Psoas muscle (tissue), 8 donors: ENCODE data around the gene FRMD7. TPM values are rescaled to one million over a fixed set of nuclear protein-coding genes. Genes with fewer than 3 reads are reported as not detected.

Experiments used
- ATAC-seq, 4 donors: fragments of 200-7000 bp; cut with Tn5 transposase; one replicate each; pipeline ENCODE4 v1.9.1; 2020; ENCODE audit warnings: moderate library complexity in 3 of 4, mild to moderate bottlenecking in 2 of 4
- DNase-seq, 2 donors: peaks; one replicate each; pipeline ENCODE4 v3.0.0-alpha.2; 2020
- H3K27ac ChIP-seq: fragments of 200-600 bp; one replicate; pipeline ENCODE4 v1.8.0; 2022
- H3K27me3 ChIP-seq, 3 donors: fragments of 200-600 bp in 1 of 3; one replicate each; pipeline versions ENCODE4 v1.6.1 to v1.8.0; 2013 to 2022; ENCODE audit warnings: low read length in 2 of 3, mild to moderate bottlenecking in 2 of 3, moderate library complexity in 1 of 3; ENCODE audit not compliant: insufficient read depth in 3 of 3
- H3K36me3 ChIP-seq, 2 donors: fragments of 200-600 bp in 1 of 2; one replicate each; pipeline versions ENCODE4 v1.6.1 to v1.8.0; 2013 to 2022; ENCODE audit warnings: low read depth in 1 of 2, mild to moderate bottlenecking in 1 of 2, moderate library complexity in 1 of 2; ENCODE audit not compliant: insufficient read depth in 1 of 2
- H3K4me1 ChIP-seq: fragments of 200-600 bp; one replicate; pipeline ENCODE4 v1.8.0; 2022
- H3K4me3 ChIP-seq: fragments of 200-600 bp; one replicate; pipeline ENCODE4 v1.8.0; 2022; ENCODE audit warnings: mild to moderate bottlenecking
- H3K9me3 ChIP-seq: fragments of 200-600 bp; one replicate; pipeline ENCODE4 v1.8.0; 2022
- WGBS, 3 donors: extraction: QIAGEN DNeasy Blood & Tissue Kit; methylation state at CpG; one replicate each; pipeline versions ENCODE4 v1.1.6 to v1.1.7; 2013; 5-methylcytosine and 5-hydroxymethylcytosine counted together
- intact Hi-C, 2 donors: fragments of 100-400 bp; cut with DNase I; formaldehyde crosslinking; loops; one replicate each; pipeline versions ENCODE4 v1.11.0 to v1.14.2; 2022
- polyA plus RNA-seq, 3 donors: library from polyadenylated mRNA; stranded (reverse); fragments of 200-250 nt; gene quantifications; one replicate each; pipeline ENCODE4 v1.2.3, GENCODE V29; 2013
- total RNA-seq, 4 donors: library from RNA; stranded (reverse); fragmentation: NEBNext Ultra II Directional in 2 of 4; extraction: Animal tissue kit (Norgen Biotek cat#: 25700) in 2 of 4; gene quantifications; one replicate each; pipeline versions ENCODE4 v1.2.1 to v1.2.4, GENCODE V29; 2021 to 2023
- TF ChIP-seq, protein P1 (sequence below): fragments of 200-600 bp; IDR thresholded peaks from one replicate; pipeline ENCODE4 v1.8.0; 2022; ENCODE audit warnings: antibody characterized with exemption
- donor health status: healthy with polysubstance abuse.
- donor health status: DM: no; HTN: no; CAD: no; lungs with moderate emphysema.
- donor health status: Bipolar disorder and iron deficiency.
- donor health status: healthy.
- donor health status: DM: yes; HTN: yes; CAD: no.
- donor health status: DM: no; HTN: no; CAD: no.
- donor health status: DM: no; HTN: no; CAD: no.
- donor health status: DM: yes; HTN: yes; CAD: no.

Gene FRMD7
- total and polyA plus RNA-seq, 7 donors: 0.04 to 0.13 (median 0.10) TPM; not detected in 4

DNA sequence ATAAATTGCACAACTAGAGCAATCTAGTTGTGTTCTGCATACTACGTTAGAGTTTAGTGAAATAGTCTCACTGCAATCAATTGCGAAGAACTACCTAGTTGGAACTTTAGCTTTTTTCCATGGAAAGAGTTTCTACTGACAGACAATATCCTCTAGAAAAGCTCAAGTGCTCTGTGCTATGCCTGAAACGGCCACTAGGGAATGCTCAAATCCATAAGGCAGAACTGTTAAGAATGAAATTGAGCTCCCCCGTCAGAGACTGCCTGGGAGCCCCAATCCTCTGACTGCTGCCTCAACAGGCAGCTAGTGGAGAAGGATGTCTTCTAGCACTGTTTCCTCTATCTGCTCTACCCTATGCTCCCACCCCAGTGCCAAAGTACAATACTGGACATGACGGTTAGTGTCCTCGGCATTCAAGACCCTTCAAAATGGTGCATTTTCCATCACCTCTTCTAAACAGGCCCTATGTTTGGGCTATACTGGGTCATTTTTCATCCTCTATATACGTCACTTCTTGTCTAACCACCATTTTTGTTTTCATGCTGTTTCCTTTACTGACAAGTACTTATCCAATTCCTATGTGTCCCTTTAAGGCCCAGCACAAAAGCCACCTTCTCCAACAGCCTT is 35.3 kb downstream of the FRMD7 start:
- peak; percentile 56 to 83 (median 70) for ATAC-seq
- 46 to 47% (median 47%) methylated on average over 7 of the region's 7 CpGs for WGBS, 3 donors
- Histone ChIP-seq H3K27ac (no peak overlapping the region), H3K4me1 (no peaks in the 10 kb centered on the region), H3K27me3 (peaks cover 0 to 7% (median 0%) of the 10 kb centered on the region in 3 donors), H3K9me3 (no peaks in the 10 kb centered on the region), H3K4me3 (no peak overlapping the region), H3K36me3 (no peaks in the 10 kb centered on the region)
- TF ChIP-seq, protein P1, sequence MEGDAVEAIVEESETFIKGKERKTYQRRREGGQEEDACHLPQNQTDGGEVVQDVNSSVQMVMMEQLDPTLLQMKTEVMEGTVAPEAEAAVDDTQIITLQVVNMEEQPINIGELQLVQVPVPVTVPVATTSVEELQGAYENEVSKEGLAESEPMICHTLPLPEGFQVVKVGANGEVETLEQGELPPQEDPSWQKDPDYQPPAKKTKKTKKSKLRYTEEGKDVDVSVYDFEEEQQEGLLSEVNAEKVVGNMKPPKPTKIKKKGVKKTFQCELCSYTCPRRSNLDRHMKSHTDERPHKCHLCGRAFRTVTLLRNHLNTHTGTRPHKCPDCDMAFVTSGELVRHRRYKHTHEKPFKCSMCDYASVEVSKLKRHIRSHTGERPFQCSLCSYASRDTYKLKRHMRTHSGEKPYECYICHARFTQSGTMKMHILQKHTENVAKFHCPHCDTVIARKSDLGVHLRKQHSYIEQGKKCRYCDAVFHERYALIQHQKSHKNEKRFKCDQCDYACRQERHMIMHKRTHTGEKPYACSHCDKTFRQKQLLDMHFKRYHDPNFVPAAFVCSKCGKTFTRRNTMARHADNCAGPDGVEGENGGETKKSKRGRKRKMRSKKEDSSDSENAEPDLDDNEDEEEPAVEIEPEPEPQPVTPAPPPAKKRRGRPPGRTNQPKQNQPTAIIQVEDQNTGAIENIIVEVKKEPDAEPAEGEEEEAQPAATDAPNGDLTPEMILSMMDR: peak; percentile 71
- intact Hi-C loops: loop anchor here (2.0 to 10.0 kb wide), 3 partner anchors 126 to 542 kb away; partner anchors contain the start of gene RAP2C (in 1 of the 2)
- peak in 1 of 2 donors; percentile 21 for DNase-seq

- 56 to 78% (median 74%) methylated on average over 8 of the region's 8 CpGs for WGBS, 3 donors
- H3K9me3 ChIP-seq: no peaks in the 10 kb centered on the region
- no peaks in the 10 kb centered on the region for H3K36me3 ChIP-seq
- DNase-seq (no peak), ATAC-seq (no peak)
- no peak overlapping the region for H3K27ac ChIP-seq
- H3K27me3 ChIP-seq: peaks cover 0 to 7% (median 0%) of the 10 kb centered on the region in 3 donors
- no peaks in the 10 kb centered on the region for H3K4me1 ChIP-seq
- intact Hi-C loops: loop anchor here (10.0 kb wide), 2 partner anchors 134 to 544 kb away; no protein-coding TSS in a partner anchor
- TF ChIP-seq, protein P1: no peak
- H3K4me3 ChIP-seq: no peak overlapping the region
These were observed 37.2 kb downstream of the FRMD7 start for GRCh38 chrX:132090403-132091159.

- H3K36me3 ChIP-seq: no peaks in the 10 kb centered on the region
- no peak for ATAC-seq
- no peak for DNase-seq
- peaks cover 0 to 4% (median 0%) of the 10 kb centered on the region in 3 donors for H3K27me3 ChIP-seq
- intact Hi-C loops: no loop called here
- TF ChIP-seq, protein P1: no peak
- H3K27ac ChIP-seq: no peak overlapping the region
- H3K4me1 ChIP-seq: no peaks in the 10 kb centered on the region
- no peak overlapping the region for H3K4me3 ChIP-seq
- no peaks in the 10 kb centered on the region for H3K9me3 ChIP-seq
These were observed 39.0 kb downstream of the FRMD7 start for GRCh38 chrX:132088864-132089263.

DNA sequence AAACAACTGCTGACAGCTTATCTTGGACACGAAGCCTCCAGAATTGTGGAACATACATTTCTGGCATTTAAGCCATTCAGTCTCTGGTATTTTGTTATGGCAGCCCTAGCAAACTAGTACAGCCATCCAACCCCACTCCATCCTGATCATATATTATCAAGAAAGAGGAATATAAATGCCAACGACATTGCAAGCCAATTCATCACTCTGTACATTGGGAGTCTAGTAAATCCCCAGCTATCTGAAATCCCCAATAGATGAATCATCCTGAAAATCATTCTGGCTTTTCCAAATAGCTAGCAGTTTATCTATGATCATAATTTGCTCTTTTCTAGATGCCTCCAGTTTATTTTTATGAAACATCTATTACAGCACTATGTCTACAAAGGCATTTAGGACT is 41.1 kb downstream of the FRMD7 start:
- DNase-seq (no peak), ATAC-seq (no peak)
- TF ChIP-seq, protein P1: no peak
- H3K27me3 ChIP-seq: peaks cover 0 to 13% (median 0%) of the 10 kb centered on the region in 3 donors
- H3K9me3 ChIP-seq: no peaks in the 10 kb centered on the region
- no peak overlapping the region for H3K27ac ChIP-seq
- 33 to 72% (median 56%) methylated on average over 2 of the region's 2 CpGs for WGBS, 3 donors
- intact Hi-C loops: no loop called here
- no peak overlapping the region for H3K4me3 ChIP-seq
- no peaks in the 10 kb centered on the region for H3K36me3 ChIP-seq
- no peaks in the 10 kb centered on the region for H3K4me1 ChIP-seq
